CD4-positive, alpha-beta T cell treated with Interferon gamma for 1 hour (primary cell): ENCODE measurements around the gene PTGR1.

Experiments used
- DNase-seq: peaks from one replicate; pipeline ENCODE4 v3.0.0-alpha.2; 2020

PTGR1 gene

DNA sequence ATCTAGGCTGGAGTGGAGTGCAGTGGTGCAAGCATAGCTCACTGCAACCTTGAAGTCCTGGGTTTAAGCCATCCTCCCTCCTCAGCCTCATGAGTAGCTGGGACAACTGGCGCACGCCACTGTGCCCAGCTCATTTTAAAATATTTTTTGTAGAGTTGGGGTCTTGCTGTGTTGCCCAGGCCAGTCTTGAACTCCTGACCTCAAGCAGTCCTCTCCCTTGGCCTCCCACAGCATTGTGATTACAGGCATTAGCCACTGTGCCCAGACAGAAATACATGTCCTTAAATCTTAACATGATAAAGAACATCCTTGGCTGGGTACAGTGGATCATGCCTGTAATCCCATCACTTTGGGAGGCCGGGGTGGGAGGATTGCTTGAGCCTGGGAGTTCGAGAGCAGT lies 67.7 kb downstream of the PTGR1 start:
- DNase-seq = no peak

- no peak for DNase-seq
Measured at GRCh38 chr9:111529787-111530186, 69.7 kb downstream of the PTGR1 start.

GRCh38 chr9:111527347-111527746 lies 72.1 kb downstream of the PTGR1 start:
- no peak for DNase-seq

DNA sequence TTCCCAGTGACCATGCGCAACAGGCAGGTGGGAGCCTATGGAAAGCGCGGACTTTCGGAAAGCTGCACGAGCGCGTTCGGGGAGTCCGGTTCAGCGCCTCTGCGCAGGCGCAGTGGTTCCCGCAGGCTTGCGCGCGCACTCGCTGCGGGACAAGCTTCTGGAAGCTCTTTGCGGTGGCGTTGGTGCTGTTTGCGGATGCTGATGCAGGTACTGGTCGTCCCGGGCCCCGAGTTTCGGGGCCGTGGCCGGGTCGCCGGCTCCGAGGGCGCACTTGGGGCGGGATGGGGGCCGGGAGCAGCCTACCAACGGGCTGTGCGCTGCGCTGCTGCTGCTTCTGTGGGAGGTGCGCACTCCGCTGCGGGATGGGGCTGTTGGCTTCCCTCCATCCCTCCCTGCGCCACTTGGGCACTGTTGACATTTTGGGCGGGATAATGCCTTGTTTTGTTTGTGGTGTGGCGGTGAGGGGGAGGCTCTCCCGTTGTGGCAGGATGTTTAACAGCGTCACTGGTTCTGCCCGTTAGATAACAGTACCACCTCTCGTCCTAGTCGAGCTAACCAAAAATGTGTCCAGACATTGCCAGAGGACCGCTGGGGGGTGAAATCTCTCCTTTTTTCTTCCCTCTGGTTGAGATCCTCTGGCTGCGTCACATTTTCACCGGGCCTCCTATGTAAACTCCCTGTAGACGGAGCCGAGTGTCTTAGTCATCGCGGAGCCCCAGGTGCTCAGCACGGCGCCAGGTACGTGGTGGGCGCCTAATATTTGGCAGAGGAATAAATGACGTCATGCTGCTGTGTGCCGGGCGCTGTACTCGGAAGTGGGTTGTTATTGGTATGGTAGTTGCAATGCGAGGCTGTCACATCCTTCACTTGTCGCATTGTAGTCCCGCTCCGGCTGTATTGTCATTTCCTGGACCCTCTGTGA lies 74.1 kb downstream of the PTGR1 start, which contains the start of gene ZNF483:
ZNF483 (plus strand) TSS at position 124 of the 922 bp plus-strand sequence. CDS start 2,217 bp downstream, outside the sequence.
- DNase-seq = peak; percentile 79

- DNase-seq = no peak
Measured at GRCh38 chr9:111524731-111525055, 74.8 kb downstream of the PTGR1 start.

GRCh38 chr9:111516061-111516465 lies 83.4 kb downstream of the PTGR1 start:
- DNase-seq = no peak

- DNase-seq = no peak
Measured at GRCh38 chr9:111514967-111515366, 84.5 kb downstream of the PTGR1 start.
